Measurements from ENCODE around the gene CFAP61.
"Not testable (repeated sequence)": the region's sequence is repeated elsewhere in the genome, so short reads cannot be mapped to it uniquely, and the experiment has no call there.

CFAP61 gene

DNA sequence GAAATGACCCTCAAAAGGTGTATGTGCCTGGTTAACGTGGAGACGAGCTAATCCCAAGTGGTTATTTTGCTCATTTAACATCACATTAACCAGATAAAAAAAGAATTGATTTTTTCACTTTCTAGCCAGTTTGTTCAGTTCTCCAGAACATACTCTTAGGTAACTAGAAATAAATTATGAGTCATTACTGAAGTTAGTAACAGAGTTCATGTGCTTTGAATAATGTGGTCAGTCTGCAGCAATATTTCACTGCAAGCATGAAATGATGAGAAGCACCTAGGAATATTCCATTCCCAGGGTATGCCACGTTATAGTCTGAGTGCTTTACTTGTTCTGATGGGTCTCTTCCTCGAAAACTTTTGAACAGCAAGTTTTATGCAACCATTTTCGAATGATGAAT is 177.3 kb downstream of the CFAP61 start:
- no peak overlapping the region for H3K4me3 ChIP-seq (ENCODE audit: low read depth, low read length)

DNA sequence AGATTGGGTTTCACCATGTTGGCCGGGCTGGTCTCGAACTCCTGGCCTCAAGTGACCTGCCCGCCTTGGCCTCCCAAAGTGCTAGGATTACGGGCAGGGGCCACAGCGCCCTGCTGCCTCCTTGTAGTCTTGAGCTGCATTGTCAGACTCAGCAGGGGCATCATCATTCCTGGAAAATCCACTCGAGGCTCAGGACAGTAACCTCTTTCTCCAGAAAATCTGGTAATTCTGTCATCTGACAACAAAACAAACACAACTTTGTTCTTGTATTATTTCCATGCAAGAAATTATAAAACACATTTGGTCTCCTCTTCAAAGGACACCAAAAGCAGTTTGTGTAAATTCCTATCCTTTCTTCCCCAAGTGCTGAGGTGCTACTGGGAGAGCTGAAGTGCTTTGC is 178.4 kb downstream of the CFAP61 start:
- H3K4me3 ChIP-seq (ENCODE audit: low read depth, low read length), result no peak overlapping the region

GRCh38 chr20:20231528-20232298 is 179.4 kb downstream of the CFAP61 start:
- H3K4me3 ChIP-seq (ENCODE audit: low read depth, low read length), result no peak overlapping the region

GRCh38 chr20:20233041-20233514 is 180.7 kb downstream of the CFAP61 start:
- H3K4me3 ChIP-seq (ENCODE audit: low read depth, low read length), result no peak overlapping the region

GRCh38 chr20:20235681-20236080 is 183.3 kb downstream of the CFAP61 start:
- no peak overlapping the region for H3K4me3 ChIP-seq (ENCODE audit: low read depth, low read length)

DNA sequence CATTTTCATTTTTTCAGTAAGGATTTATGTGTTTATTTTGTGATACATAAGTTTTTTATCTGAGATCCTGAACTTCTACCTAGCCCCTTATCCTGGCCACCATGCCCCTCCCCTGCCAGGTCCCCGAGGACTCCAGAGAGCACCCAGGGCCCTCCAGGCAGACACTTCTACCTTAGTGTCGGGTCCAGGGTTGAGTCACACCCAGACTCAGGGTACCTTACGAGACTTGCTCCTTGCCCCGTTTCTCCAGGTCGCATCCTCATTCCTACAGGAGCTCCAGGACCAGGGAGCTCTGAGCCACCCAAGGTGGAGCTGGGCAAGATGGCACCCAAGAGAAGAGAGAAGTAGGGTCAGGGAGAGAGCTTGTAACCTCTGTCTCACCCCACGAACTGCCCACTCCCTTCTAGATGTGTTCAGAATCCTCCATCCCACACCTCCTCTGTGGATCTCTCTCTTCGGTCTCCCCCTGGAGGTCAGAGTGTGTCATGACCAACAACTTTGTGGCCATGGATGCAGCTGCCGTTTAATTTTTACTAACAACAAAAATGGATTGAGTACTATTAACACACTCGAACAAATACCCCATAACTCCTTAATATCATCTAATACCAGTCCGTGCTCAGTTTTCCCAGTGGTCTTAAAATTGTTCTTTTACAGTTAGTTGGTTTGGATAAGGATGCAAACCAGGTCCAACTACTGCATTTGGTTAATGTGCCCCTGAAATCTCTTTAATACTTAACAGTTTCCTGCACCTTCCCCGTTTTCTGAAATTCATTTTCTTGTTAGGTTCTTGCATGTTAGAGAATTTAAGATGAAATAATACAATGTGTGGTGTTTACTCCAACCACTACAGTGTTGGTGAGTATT is 185.0 kb downstream of the CFAP61 start:
- H3K4me3 ChIP-seq (ENCODE audit: low read depth, low read length), result no peak overlapping the region

- no peak overlapping the region for H3K4me3 ChIP-seq (ENCODE audit: low read depth, low read length)
Measured at GRCh38 chr20:20241976-20242375, 189.6 kb downstream of the CFAP61 start.

DNA sequence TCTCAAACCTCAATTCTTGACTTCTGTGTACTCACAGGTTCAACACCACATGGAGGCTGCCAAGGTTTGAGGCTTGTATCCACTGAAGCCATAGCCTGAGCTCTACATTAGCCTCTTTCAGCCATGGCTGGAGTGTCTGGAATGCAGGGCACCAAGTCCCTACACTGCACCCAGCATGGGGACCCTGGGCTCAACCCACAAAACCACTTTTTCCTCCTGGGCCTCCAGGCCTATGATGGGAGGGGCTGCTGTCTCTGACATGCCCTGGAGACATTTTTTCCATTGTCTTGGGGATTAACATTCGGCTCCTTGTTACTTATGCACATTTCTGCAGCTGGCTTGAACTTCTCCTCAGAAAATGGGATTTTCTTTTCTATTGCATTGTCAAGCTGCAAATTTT is 192.1 kb downstream of the CFAP61 start:
- H3K4me3 ChIP-seq (ENCODE audit: low read depth, low read length), result not testable (repeated sequence)

GRCh38 chr20:20246996-20247633 is 194.8 kb downstream of the CFAP61 start:
- H3K4me3 ChIP-seq (ENCODE audit: low read depth, low read length), result no peak overlapping the region

DNA sequence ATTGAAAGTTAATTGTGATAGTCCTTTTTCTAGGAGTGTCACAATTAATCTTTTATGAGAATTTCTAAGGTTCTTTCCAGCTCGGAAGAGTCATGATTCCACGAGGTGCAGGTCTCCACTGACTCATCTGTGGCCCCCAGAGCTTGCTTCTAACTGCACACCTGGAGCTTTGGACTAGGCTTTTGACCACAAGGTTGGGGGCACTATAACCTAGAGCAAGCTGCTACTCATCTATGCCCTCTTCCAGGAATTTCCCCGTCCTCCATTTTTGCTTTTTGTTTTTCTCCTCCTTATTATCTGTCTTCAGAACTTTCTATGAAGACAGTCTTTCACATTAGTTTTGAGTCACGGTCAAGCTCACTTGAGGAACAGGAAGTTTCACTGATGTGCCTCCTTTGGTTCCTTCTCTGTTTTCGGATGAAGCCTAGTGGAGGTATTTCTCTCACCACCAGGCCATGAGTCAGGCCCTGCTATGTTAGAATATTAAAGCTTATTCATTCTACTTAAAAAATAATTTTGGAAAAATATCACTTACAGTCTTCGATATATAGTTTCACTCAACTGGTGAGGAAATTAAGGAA is 196.4 kb downstream of the CFAP61 start:
- no peak overlapping the region for H3K4me3 ChIP-seq (ENCODE audit: low read depth, low read length)

DNA sequence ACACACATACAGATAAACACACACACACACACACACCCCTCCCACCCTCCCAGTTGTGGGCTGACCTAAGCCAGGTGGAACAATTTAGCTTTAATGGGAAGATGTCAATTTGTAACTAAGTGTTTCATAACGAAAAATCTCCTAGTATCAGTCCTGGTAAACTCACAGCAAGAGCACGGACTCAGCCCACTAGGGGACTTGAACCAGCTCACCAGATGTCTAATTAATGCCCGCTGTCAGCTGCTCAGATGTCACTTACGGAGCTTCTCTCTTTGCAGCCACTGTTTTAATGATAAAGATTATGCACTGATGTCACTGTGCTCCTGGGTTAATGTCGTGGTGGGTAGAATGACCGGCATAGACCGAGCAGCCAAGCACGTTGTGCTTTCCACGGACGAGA is 199.0 kb downstream of the CFAP61 start:
- no peak overlapping the region for H3K4me3 ChIP-seq (ENCODE audit: low read depth, low read length)

- no peak overlapping the region for H3K4me3 ChIP-seq (ENCODE audit: low read depth, low read length)
Measured at GRCh38 chr20:20251836-20252235, 199.5 kb downstream of the CFAP61 start.

DNA sequence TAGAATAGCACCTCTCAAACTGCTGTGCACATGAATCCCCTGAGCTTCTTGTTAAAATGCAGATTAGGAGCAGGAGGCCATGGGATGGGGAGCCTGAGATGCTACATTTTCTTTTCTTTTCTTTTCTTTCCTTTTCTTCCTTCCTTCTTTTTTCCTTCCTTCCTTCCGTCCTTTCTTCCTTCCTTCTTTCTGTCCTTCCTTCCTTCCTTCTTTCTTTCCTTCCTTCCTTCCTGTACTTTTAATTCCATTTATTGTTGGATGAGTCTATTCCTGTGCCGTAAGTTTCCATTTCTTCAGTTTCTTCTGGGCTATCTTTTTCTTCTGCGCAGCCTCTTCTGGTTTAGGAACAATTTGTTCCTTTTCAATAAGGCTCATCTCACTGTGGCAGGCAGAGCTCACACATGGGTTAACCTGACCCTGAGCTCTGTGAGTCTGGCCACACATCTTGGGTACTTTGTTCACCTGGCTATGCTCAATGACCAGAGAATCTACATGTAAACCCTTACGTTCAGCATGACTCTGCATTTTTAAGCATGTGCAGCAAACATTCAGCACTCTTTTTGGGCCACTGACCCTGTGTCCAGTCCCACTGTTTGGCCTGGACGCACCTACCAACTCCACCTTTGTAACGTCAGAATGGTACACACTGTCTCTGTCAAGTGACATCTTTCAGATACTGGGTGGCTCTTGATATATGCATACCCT is 200.9 kb downstream of the CFAP61 start:
- no peak overlapping the region for H3K4me3 ChIP-seq (ENCODE audit: low read depth, low read length)

DNA sequence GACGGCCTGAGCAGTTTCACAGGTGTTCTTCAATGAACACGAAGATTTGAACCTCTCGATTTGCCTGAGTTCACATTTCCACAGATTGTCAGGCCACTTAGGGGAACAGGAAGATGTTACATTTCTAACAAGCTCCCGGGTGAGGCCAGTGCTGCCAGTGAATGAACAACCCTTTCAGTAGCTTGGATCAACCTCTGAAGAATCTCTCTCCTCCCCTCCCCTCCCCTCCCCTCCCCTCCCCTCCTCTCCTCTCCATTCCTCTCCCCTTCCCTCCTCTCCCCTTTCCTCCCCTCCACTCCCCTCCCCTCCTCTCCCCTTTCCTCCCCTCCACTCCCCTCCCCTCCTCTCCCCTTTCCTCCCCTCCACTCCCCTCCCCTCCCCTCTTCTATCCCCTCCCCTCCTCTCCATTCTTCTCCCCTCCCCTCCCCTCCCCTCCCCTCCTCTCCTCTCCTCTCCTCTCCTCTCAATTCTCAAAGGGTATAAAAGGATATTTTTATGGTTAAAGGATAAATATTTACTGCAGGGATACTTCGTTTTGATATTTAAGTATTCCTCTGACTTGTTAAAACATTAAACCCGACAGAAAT is 201.5 kb downstream of the CFAP61 start:
- no peak overlapping the region for H3K4me3 ChIP-seq (ENCODE audit: low read depth, low read length)

- H3K4me3 ChIP-seq (ENCODE audit: low read depth, low read length), result no peak overlapping the region
Measured at GRCh38 chr20:20255099-20255498, 202.8 kb downstream of the CFAP61 start.

DNA sequence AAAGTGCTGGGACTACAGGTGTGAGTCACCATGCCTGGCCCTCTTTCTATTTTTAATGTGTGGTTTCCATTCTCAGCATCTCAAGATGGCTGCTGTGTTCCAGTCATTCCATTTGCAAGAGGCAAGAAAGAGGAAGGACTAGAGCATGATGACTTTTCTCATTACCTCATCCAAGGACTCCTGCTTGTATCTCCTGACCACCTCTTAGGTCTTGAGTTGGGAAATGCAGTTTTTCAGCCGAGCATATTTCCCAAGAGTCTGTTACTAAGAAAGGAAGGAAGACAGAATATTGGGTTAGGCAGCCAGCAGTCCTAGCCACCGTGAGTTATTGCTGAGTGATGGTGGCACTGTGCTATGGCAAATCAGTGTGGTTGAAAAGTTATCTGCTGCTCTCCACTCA is 207.2 kb downstream of the CFAP61 start:
- H3K4me3 ChIP-seq (ENCODE audit: low read depth, low read length), result no peak overlapping the region

DNA sequence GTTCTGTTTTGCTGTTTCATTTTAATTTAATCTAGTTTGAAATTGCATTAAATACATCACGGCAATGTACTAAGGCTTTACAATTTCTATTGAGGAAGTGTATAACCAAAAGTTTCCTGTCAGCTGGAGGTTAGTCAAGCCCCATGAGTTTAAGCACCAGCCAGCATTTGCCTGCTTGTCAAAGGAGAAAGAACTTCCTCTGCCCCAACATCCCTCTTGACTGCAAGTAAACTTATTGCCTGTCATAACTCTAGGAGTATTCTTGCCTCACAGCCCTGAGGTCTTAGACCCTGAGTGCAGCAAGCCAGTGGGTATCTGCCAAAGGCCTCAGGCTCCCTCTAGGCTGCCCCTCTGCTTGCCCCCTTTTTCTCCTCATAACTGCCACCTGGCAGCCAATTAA is 208.8 kb downstream of the CFAP61 start:
- no peak overlapping the region for H3K4me3 ChIP-seq (ENCODE audit: low read depth, low read length)

- H3K4me3 ChIP-seq (ENCODE audit: low read depth, low read length), result no peak overlapping the region
Measured at GRCh38 chr20:20265210-20265609, 212.9 kb downstream of the CFAP61 start.

- no peak overlapping the region for H3K4me3 ChIP-seq (ENCODE audit: low read depth, low read length)
Measured at GRCh38 chr20:20266552-20266951, 214.2 kb downstream of the CFAP61 start.

DNA sequence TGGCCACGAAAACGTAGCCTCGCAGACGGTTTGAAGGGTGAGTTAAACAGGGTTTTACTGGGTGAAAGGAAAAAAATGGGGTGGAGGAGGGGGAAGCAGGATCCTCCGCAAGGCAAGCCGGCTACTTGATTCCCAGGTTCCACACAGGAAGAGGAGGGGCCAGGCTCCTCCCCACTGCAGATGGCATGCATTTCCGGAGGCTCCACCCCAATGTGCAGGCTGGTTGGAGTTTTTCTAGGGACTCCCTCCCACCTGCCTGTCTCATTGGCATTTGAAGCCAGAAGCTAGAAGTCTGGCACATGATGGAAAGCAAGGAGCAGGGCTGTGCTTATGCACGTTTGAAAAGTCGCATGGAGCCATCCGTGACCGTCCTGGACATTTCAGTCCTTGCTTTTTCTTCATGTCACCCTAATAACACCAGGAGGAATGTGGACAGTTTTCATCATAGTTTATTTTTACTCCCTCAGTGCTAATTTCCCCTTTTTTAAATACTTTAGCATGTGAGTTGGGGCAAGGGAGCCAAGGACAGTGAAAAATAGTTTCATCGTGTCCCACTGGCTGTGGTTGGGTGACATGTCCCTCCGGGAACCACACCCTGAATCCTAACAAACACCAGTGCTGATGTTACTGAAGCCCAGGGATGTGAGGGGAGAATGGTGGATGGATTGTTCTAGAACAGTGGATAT is 215.5 kb downstream of the CFAP61 start:
- H3K4me3 ChIP-seq (ENCODE audit: low read depth, low read length), result no peak overlapping the region
